Measurements from ENCODE around the gene SMG6. TPM values are rescaled to one million over a fixed set of nuclear protein-coding genes. Genes with fewer than 3 reads are reported as not detected.

SMG6 gene
- total RNA-seq, 1 experiment from 2014 or later, result 28.6 TPM

GRCh38 chr17:2065949-2066400 is 237.6 kb downstream of the SMG6 start:
- no peak for DNase-seq
- Histone ChIP-seq H3K14ac (ENCODE audit: insufficient read depth, low read length) (no peak overlapping the region), H3K4ac (ENCODE audit: low read depth, low read length) (no peak overlapping the region), H2BK5ac (ENCODE audit: insufficient read length, low read length) (no peak overlapping the region), H2BK20ac (ENCODE audit: low read depth, low read length, poor library complexity, severe bottlenecking) (no peak overlapping the region), H3K23me2 (ENCODE audit: insufficient read length, low read depth, low read length, poor library complexity, severe bottlenecking) (no peaks in the 10 kb centered on the region), H2BK12ac (ENCODE audit: insufficient read length, low read depth, low read length) (no peak overlapping the region), H3K9me3 (ENCODE audit: control insufficient read depth, low read depth, low read length) (no peaks in the 10 kb centered on the region), H2BK120ac (ENCODE audit: low read depth, low read length, poor library complexity, severe bottlenecking) (no peak overlapping the region), H2BK15ac (ENCODE audit: low read depth, low read length) (no peak overlapping the region), H4K8ac (replicated peaks; ENCODE audit: insufficient read length, low read depth, low read length) (no peak overlapping the region), H3K27ac (ENCODE audit: insufficient read length, low read depth, low read length) (no peak overlapping the region), H3T11ph (ENCODE audit: low read length) (no peak overlapping the region), H2AK5ac (ENCODE audit: insufficient read length, low read length) (no peak overlapping the region), H3K27me3 (ENCODE audit: insufficient read depth, low read length) (no peaks in the 10 kb centered on the region), H2AFZ (ENCODE audit: low read length) (no peak overlapping the region), H3K23ac (ENCODE audit: insufficient read length, low read depth, low read length) (no peak overlapping the region), H4K20me1 (ENCODE audit: control insufficient read depth, insufficient read depth, insufficient read length) (peaks cover 2% of the 10 kb centered on the region), H4K91ac (ENCODE audit: insufficient read length, low read depth, low read length) (no peak overlapping the region), H4K5ac (ENCODE audit: insufficient read length, low read depth, low read length) (no peak overlapping the region), H3K4me2 (ENCODE audit: insufficient read depth, insufficient read length, low read length) (no peak overlapping the region), H3K9ac (ENCODE audit: extremely low read depth, insufficient read length, low read length) (no peak overlapping the region), H3K79me2 (ENCODE audit: insufficient read depth, low read length) (no peaks in the 10 kb centered on the region), H3K79me1 (ENCODE audit: insufficient read depth, low read depth, low read length, poor library complexity, severe bottlenecking) (no peaks in the 10 kb centered on the region), H3K18ac (ENCODE audit: insufficient read length, low read depth, low read length) (no peak overlapping the region), H3K4me1 (ENCODE audit: insufficient read depth, low read length) (peaks cover 5% of the 10 kb centered on the region; the same call in 1 of the 2 replicates), H3K56ac (ENCODE audit: insufficient read length, low read depth, low read length) (no peak overlapping the region)
- Mint-ChIP-seq H3K4me1 (peaks cover 40 to 52% of the 10 kb centered on the region in 2 experiments), H3K27me3 (ENCODE audit: low read depth) (no peaks in the 10 kb centered on the region; the same call in 1 of the 2 replicates), H3K36me3 (ENCODE audit: insufficient read depth in 1 of 3, low read depth in 3 of 3) (peaks cover 3 to 47% (median 22%) of the 10 kb centered on the region in 3 experiments), H3K27ac (no peak overlapping the region; a peak in 1 of 7 replicates), H3K9me3 (no peaks in the 10 kb centered on the region), H3K4me3 (no peak overlapping the region)
- WGBS (ENCODE audit: extremely low coverage, insufficient read length, low lambda C conversion rate), result no CpG with 5 or more reads among the region's 10 CpGs
- no peak for TF ChIP-seq CTCF (conservative IDR thresholded peaks at IDR 0.05)
